Urinary bladder (tissue), 4 donors: Measurements from ENCODE around the gene PPP1CA. TPM values are rescaled to one million over a fixed set of nuclear protein-coding genes. Genes with fewer than 3 reads are reported as not detected.

Experiments
- DNase-seq: peaks from one replicate; pipeline ENCODE4 v3.0.0-alpha.2; 2015; ENCODE audit errors: extremely low spot score
- H3K27ac ChIP-seq: one replicate; pipeline ENCODE4 v1.5.1; 2013; ENCODE audit warnings: low read depth, mild to moderate bottlenecking, moderate library complexity
- H3K36me3 ChIP-seq: one replicate; pipeline ENCODE4 v1.6.1; 2013; ENCODE audit warnings: mild to moderate bottlenecking, moderate library complexity; ENCODE audit not compliant: insufficient read depth
- H3K4me1 ChIP-seq: one replicate; pipeline ENCODE4 v1.6.1; 2013; ENCODE audit warnings: mild to moderate bottlenecking, moderate library complexity; ENCODE audit not compliant: insufficient read depth
- H3K4me3 ChIP-seq: one replicate; pipeline ENCODE4 v1.5.1; 2013; ENCODE audit warnings: low read depth, low read length
- WGBS: extraction: QIAGEN DNeasy Blood & Tissue Kit; methylation state at CpG from one replicate; pipeline ENCODE4 v1.1.7; 2013; 5-methylcytosine and 5-hydroxymethylcytosine counted together
- polyA plus RNA-seq: library from polyadenylated mRNA; stranded (reverse); fragments of 200-250 nt; gene quantifications from one replicate; pipeline ENCODE4 v1.2.3, GENCODE V29; 2013
- total RNA-seq: library from RNA; depleted of rRNA; stranded (reverse); fragments of >200 nt; gene quantifications from one replicate; pipeline ENCODE4 v1.2.3, GENCODE V29; 2014
- donor health status: healthy with polysubstance abuse.
- donor health status: healthy.

Gene PPP1CA
- total and polyA plus RNA-seq, 2 donors, result 70.6 to 85.9 TPM

DNA sequence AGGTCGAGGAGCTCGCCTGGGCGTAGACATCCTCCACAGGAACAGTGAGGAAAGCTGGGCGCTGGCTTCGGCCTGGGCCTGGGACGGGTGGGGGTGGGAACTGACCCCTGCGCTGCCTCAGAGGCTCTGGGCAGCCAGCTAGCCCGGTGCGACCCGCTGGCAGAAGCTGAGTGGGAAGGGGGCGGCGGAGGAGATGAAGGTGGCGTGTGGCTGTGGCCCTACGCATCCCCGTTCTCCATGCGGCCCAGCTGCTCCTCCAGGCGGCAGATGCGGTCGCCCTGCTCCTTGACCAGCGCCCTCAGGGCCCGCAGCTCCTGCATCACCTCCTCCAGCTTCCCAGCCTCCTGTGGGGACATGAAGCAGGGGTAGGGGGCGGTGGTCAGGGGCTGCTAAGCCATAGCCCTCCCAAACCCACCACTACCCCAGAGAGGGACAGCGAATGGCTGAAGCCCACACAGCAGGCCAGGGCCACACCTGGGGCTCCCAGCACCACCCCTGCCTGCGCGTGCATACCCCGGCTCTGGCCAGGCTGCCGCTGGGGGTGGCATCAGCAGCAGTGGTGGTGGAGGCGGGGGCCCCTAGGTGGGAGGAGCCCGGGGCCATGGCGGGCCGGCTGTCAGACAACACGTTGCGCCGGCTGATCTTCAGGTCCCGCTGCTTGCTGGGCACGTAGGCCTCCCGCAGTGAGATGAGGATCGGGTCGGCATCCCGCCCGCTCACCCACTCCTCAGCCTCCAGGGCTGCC is 36.7 kb upstream of the PPP1CA start:
- 80% methylated on average over 41 of the region's 41 CpGs for WGBS
- H3K27ac ChIP-seq, result no peak overlapping the region
- no peak for DNase-seq
- peak overlapping the region; percentile 6 for H3K4me3 ChIP-seq
- no peaks in the 10 kb centered on the region for H3K36me3 ChIP-seq
- H3K4me1 ChIP-seq, result no peaks in the 10 kb centered on the region

DNA sequence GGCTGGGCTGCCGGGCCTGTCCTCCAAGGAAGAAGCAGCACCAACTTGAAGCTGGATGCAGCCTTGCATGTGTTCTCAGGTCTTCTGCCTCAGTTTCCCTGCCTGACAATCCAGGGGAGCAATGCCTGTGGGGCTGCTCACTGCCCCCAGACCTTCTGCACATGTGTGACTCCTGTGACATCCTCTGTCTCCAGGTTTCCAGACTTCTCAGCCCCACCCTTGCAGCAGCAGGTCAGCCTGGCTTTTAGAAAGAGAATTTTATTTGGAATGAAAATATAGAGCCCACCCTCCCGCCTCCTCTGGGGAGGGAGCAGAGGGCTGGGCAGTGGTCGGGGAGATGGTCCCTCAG is 36.1 kb upstream of the PPP1CA start:
- Histone ChIP-seq H3K36me3 (peaks cover under 1% of the 10 kb centered on the region), H3K4me1 (no peaks in the 10 kb centered on the region), H3K27ac (no peak overlapping the region), H3K4me3 (no peak overlapping the region)
- WGBS, result 60% methylated on average over 3 of the region's 3 CpGs
- no peak for DNase-seq

DNA sequence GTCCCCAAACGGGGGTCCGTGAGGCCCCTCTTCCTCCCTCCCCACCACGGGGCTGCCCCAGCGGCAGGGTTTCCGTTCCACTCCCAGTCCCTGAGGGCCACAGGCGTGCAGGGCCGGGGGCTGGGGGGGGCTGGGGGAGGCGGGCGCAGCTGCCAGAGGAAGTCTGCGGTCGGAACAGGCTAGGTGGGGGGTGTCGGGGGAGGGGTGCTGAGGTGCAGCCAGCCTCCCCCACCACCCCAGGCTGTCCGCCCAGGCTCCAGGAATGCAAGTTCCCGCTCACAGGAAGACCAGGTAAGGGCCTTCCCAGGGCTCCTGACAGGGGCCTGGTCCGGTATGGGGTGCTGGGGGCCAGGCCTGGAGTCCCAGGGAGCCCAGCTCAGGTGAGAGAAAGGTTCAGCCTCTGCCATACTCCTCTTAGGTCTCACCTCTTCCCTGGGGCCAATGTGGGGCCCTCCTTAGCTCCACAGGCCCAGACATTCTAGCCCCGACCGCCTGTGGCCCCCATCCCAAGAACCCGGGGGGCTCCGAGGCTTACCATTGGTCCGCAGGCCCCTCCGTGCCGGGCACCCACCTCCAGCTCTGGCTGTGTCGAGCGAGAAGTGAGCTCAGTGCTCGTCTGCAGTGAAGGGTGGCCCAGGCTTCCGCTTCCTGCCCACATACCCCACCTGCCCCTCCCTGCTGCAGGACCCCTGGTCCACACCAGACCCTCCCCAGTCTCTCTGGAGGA is 35.6 kb upstream of the PPP1CA start, which contains the start of gene PTPRCAP:
Gene PTPRCAP, minus strand, starts transcription at position 601 of the 727 bp plus-strand sequence. Its CDS starts 63 bp downstream, at position 538.
- Histone ChIP-seq H3K4me3 (peak within 1 kb of the TSS; percentile 21), H3K27ac (no peak within 1 kb of the TSS), H3K36me3 (peaks cover 2% of the 10 kb centered on the region), H3K4me1 (no peaks in the 10 kb centered on the region)
- WGBS, result 60% methylated on average over 24 of the region's 26 CpGs
- no peak for DNase-seq

DNA sequence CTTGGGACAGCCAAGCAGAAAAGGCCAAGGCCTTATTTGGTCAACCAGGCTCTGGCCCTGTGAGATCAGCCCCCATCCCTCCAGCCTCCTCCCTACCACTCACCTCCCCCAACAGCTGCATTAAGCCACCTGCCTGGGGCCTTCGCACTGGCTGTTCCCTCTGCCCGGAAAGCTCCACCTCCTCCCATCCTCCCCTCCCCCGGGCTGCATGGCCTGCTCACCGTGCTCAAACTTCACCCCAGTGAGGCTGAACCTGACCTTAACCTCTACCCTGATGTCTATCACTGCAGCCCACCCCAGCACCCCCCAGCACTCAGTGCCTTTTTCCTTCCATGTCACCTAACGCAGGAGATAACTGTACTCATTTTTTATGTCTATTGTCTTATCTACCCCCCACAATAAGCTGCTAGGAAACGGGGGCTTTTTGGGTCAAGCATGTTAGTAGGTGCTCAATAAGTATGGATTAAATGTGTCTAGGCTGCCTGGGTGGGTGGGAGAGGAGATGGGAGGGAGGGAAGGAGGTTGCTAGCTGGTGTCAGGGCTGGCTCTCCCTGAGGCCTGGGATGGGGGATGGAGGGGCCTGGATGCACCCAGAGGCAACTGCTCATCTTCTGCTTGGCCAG is 34.9 kb upstream of the PPP1CA start:
- Histone ChIP-seq H3K4me3 (peak overlapping the region; percentile 21), H3K36me3 (peaks cover 2% of the 10 kb centered on the region), H3K4me1 (no peaks in the 10 kb centered on the region), H3K27ac (no peak overlapping the region)
- no peak for DNase-seq
- WGBS, result 47% methylated on average over 6 of the region's 6 CpGs

DNA sequence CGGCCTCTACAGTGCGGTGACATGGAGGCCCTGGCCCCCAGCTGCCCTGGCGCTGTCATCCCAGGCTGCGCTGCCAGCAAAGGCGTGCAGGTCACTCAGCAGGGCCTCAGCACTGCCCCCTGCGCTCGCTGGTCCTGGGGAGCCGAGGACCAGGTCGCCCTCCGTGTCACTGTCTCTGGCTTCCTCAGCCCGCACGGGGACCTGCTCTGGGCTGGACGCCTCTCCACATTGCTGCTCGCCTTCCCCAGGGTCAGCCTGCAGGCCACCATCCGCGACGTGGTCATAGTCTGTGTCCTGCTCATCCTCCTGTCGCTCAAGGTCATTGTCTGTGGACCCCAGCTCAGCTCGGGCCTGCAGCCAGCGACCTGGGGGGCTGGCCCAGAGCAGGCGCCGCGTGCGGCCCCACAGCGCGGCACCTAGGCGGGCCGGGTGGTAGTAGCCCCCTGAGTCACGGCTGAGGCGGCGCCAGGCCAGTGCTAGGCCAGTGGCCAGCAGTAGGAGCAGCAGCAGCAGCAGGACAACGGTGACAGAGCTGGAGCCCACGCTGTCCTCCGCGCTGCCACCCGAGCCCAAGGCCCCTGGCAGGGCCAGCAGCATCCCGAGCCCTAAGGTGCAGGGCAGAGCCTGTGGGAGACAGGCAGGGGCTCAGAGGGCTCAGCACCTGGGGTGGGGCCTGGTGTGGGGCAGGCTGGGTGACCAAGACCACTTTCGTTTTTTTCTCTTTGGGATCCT is 34.2 kb upstream of the PPP1CA start:
- 88% methylated on average over 38 of the region's 38 CpGs for WGBS
- DNase-seq, result no peak
- Histone ChIP-seq H3K4me3 (no peak overlapping the region), H3K36me3 (peaks cover 2% of the 10 kb centered on the region), H3K27ac (no peak overlapping the region), H3K4me1 (no peaks in the 10 kb centered on the region)

DNA sequence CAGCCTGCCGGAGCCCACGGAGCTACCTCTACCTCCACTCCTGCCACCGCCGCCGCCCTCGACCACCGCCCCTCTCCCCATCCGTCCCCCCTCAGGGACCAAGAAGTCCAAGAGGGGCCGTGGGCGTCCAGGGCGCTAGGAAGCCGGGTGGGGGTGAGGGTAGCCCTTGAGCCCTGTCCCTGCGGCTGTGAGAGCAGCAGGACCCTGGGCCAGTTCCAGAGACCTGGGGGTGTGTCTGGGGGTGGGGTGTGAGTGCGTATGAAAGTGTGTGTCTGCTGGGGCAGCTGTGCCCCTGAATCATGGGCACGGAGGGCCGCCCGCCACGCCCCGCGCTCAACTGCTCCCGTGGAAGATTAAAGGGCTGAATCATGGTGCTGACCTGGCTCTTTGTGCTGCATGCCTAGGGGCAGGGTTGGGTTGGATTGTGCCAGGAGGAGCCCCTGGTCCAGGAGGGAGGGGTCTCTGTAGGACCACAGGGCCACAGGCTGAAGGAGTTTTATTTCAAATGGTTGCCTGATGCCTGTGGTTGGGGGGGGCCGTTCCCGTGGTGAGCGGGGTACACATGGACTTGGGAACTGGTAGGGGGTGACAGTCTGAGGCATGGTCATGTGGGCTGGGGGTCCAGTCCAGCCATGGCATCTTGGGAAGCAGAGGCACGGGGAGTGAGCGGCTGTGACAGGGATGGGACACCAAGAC is 33.5 kb upstream of the PPP1CA start:
- peaks cover 2% of the 10 kb centered on the region for H3K36me3 ChIP-seq
- H3K27ac ChIP-seq, result no peak overlapping the region
- H3K4me3 ChIP-seq, result no peak overlapping the region
- no peaks in the 10 kb centered on the region for H3K4me1 ChIP-seq
- DNase-seq, result no peak
- WGBS, result 85% methylated on average over 26 of the region's 26 CpGs

DNA sequence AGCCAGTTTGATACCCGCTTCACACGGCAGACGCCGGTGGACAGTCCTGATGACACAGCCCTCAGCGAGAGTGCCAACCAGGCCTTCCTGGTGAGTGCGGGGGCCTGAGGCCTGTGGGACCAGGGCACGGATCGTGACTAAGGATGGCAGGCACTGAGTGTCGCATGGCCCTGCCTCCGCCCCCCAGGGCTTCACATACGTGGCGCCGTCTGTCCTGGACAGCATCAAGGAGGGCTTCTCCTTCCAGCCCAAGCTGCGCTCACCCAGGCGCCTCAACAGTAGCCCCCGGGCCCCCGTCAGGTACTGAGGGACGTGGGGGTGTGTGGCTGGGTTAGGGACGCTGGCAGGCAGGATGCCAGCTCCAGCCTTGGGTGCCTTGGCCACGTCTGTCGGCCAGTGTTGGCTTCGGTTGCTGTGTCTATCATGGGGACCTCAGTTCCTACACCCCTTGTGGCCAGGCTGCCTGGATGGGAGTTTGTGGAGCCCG is 32.8 kb upstream of the PPP1CA start:
- no peak for DNase-seq
- H3K4me3 ChIP-seq, result no peak overlapping the region
- H3K27ac ChIP-seq, result no peak overlapping the region
- 85% methylated on average over 23 of the region's 23 CpGs for WGBS
- peaks cover 2% of the 10 kb centered on the region for H3K36me3 ChIP-seq
- no peaks in the 10 kb centered on the region for H3K4me1 ChIP-seq

DNA sequence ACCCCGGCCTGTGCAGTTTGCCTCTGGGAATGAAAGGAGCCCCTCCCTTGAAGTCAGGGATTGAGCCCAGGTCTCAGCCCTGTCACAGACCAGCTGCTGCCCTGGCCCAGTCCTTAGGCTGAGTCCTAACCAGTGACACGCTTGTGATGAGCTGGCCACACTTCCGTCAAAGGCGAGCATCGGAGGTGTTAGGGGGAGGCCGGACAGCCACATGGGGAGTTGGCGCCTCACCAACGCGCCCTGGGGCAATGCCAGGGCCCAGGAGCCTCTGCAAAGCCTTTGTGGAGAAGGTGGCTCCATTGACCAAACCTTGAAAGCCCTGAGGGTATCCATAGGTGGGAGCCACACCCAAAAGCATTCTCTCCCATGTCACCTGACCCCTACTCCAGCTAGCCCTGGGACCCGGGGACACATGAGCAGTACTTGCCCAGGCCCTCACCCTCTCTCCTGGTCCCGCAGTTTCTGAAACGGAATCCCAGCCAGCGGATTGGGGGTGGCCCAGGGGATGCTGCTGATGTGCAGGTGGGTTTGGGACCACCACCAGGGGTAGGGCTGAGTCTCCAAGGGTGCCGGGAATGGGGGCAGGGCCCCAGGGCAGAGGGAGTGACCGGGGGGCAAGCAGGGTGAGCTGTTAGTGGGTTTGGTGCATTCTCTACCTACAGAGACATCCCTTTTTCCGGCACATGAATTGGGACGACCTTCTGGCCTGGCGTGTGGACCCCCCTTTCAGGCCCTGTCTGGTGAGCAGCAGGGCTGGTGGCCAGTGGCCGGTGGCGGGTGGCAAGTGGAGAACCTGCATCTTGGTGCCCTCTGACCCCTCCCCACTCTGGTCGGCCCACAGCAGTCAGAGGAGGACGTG is 32.1 kb upstream of the PPP1CA start:
- Histone ChIP-seq H3K36me3 (peaks cover 2% of the 10 kb centered on the region), H3K4me1 (no peaks in the 10 kb centered on the region), H3K27ac (no peak overlapping the region), H3K4me3 (no peak overlapping the region)
- 88% methylated on average over 22 of the region's 22 CpGs for WGBS
- no peak for DNase-seq

DNA sequence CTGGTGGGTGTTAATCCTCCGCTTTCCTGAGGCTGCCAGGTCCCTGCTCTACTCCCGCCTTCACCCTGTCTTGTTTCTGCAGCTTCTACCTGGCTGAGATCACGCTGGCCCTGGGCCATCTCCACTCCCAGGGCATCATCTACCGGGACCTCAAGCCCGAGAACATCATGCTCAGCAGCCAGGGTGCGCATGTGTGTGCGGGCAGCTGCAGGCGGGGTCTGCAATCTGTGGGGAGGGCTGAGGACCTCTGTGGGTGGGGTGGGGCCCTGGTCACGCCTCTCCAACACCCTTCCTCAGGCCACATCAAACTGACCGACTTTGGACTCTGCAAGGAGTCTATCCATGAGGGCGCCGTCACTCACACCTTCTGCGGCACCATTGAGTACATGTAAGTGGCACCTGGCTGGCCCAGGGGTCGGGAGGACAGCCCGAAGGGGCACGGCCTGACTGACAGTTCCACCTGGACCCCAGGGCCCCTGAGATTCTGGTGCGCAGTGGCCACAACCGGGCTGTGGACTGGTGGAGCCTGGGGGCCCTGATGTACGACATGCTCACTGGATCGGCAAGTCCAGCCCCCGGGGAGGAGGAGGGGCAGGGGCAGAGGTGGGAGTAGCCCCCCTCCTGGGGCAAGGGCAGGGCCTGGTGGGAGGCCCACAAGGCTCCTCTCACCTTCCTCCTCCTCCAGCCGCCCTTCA is 31.1 kb upstream of the PPP1CA start:
- peaks cover 2% of the 10 kb centered on the region for H3K36me3 ChIP-seq
- H3K4me3 ChIP-seq, result no peak overlapping the region
- no peak for DNase-seq
- no peaks in the 10 kb centered on the region for H3K4me1 ChIP-seq
- no peak overlapping the region for H3K27ac ChIP-seq
- WGBS, result 89% methylated on average over 22 of the region's 22 CpGs

DNA sequence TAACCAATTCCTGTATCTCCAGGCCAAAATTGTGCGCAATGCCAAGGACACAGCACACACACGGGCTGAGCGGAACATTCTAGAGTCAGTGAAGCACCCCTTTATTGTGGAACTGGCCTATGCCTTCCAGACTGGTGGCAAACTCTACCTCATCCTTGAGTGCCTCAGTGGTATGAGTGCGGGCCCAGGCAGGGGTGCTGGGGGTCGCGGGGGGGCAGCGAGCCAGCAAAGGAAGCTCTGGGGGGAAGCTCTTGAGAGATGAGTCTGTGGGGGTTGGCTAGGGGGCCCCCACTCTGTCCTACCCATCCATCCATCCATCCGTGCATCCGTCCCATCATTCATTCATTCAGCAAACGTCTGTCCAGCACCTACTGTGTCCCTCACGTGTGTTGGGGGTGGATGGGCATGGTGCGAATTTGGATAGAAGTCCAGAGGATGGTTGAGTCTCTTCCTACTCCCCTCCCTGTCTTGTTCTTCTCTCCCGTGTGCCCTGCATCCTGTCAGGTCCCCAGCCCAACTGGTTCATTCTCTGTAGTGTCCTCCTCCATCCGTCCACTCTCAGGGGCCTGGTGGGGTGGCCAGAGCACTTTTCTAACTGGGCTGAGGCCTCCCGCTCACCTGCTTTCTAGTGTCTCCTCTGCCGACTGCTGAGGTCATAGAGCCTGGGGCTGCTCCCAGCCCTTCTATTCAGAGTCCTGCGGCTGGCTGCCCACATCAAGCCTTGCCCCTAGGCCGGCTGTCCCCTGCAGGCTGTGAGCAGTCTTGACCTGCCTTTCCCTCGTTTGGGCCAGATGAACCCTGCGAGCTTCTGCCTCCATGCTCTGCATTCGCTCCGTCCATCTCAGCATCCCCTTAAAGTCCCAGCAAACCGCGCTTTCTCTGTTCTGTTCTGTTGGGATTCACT is 29.9 kb upstream of the PPP1CA start:
- H3K27ac ChIP-seq, result no peak overlapping the region
- H3K4me1 ChIP-seq, result no peaks in the 10 kb centered on the region
- DNase-seq, result no peak
- WGBS, result 90% methylated on average over 24 of the region's 24 CpGs
- no peak overlapping the region for H3K4me3 ChIP-seq
- peaks cover 2% of the 10 kb centered on the region for H3K36me3 ChIP-seq

DNA sequence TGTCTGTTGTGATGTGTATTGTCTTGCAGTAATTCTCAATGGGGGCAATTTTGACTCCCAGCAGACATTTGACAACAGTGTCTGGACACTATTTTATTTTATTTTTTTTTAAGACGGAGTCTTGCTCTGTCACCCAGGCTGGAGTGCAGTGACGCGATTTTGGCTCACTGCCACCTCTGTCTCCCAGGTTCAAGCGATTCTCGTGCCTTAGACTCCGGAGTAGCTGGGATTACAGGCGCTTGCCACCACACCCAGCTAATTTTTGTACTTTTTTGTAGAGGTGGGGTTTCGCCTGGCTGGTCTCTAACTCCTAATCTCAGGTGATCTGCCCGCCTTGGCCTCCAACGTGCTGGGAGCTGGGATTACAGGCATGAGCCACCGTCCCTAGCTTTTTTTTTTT is 28.1 kb upstream of the PPP1CA start:
- Histone ChIP-seq H3K4me3 (no peak overlapping the region), H3K27ac (no peak overlapping the region), H3K36me3 (peaks cover 2% of the 10 kb centered on the region), H3K4me1 (no peaks in the 10 kb centered on the region)
- 82% methylated on average over 11 of the region's 11 CpGs for WGBS
- no peak for DNase-seq
